ENCODE results near the gene STX19. TPM values are rescaled to one million over a fixed set of nuclear protein-coding genes. Genes with fewer than 3 reads are reported as not detected.
A peak's percentile ranks its signal among the peaks of the same experiment; 100 is the strongest.

Gene STX19
- total RNA-seq, 1 experiment from 2014 or later: not detected

DNA sequence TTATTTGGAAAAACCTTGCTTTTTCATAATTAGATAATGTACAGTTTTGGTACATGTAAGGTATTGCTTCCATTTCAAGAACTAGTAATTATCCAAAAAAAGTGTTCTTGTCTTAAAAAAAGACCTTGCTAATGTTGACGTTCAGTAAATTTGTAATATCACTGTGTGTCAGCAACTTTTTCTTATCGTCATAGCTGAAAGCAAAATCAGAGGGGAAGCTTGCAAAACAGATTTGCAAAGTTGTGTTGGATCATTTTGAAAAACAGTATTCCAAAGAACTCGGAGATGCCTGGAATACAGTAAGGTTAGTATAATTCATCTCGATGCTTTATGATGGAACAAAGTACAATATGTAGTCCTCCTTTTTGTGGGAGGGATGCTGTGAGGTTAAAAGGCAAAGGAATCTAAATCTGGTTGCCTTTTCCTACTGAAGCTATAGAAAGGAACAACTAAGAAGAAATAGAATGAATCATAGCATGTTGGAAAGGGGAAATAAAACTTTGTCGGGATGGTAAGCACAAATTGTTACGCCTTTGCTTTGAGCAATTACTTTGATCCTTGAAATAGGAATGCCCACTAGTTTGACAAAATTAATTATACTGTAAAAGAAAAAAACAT, 36.0 kb upstream of the STX19 start:
- H3K27ac Mint-ChIP-seq: no peak overlapping the region

More for the DNA sequence above, 36.0 kb upstream of the STX19 start:
- no peak overlapping the region for H3K4me2 ChIP-seq (ENCODE audit: insufficient read depth, insufficient read length, low read length)
- H3K56ac ChIP-seq (ENCODE audit: insufficient read length, low read depth, low read length): no peak overlapping the region
- H3K9ac ChIP-seq (ENCODE audit: extremely low read depth, insufficient read length, low read length): no peak overlapping the region
- H3K79me1 ChIP-seq (ENCODE audit: insufficient read depth, low read depth, low read length, poor library complexity, severe bottlenecking): peaks cover 4% of the 10 kb centered on the region
- no peaks in the 10 kb centered on the region; the same call in none of the 2 replicates for H3K4me1 ChIP-seq (ENCODE audit: insufficient read depth, low read length)
- H3K4ac ChIP-seq (ENCODE audit: low read depth, low read length): no peak overlapping the region
- Mint-ChIP-seq H3K4me3 (peak overlapping the region; percentile 96 to 98), H3K36me3 (ENCODE audit: insufficient read depth in 1 of 3, low read depth in 3 of 3) (peaks cover 8 to 15% (median 9%) of the 10 kb centered on the region in 3 experiments; a peak in 6 of 7 replicates), H3K4me1 (peaks cover 5 to 8% of the 10 kb centered on the region in 2 experiments), H3K9me3 (peaks cover 0 to 2% of the 10 kb centered on the region in 2 experiments; a peak in 1 of 5 replicates), H3K27me3 (ENCODE audit: low read depth) (no peaks in the 10 kb centered on the region)
- H2BK20ac ChIP-seq (ENCODE audit: low read depth, low read length, poor library complexity, severe bottlenecking): no peak overlapping the region
- H3K14ac ChIP-seq (ENCODE audit: insufficient read depth, low read length): no peak overlapping the region
- no peak overlapping the region for H2BK15ac ChIP-seq (ENCODE audit: low read depth, low read length)
- no peaks in the 10 kb centered on the region for H3K27me3 ChIP-seq (ENCODE audit: insufficient read depth, low read length)
- H4K8ac ChIP-seq (replicated peaks; ENCODE audit: insufficient read length, low read depth, low read length): no peak overlapping the region
- H4K20me1 ChIP-seq (ENCODE audit: control insufficient read depth, insufficient read depth, insufficient read length): no peaks in the 10 kb centered on the region
- H3K27ac ChIP-seq (ENCODE audit: insufficient read length, low read depth, low read length): no peak overlapping the region
- no peak overlapping the region for H4K5ac ChIP-seq (ENCODE audit: insufficient read length, low read depth, low read length)
- DNase-seq: no peak
- H2BK5ac ChIP-seq (ENCODE audit: insufficient read length, low read length): no peak overlapping the region
- H2BK120ac ChIP-seq (ENCODE audit: low read depth, low read length, poor library complexity, severe bottlenecking): no peak overlapping the region
- H3K23me2 ChIP-seq (ENCODE audit: insufficient read length, low read depth, low read length, poor library complexity, severe bottlenecking): peaks cover 8% of the 10 kb centered on the region
- no CpG with 5 or more reads among the region's 6 CpGs for WGBS (ENCODE audit: extremely low coverage, insufficient read length, low lambda C conversion rate)
- H3K23ac ChIP-seq (ENCODE audit: insufficient read length, low read depth, low read length): no peak overlapping the region
- no peaks in the 10 kb centered on the region for H3K9me3 ChIP-seq (ENCODE audit: control insufficient read depth, low read depth, low read length)
- no peaks in the 10 kb centered on the region; the same call in 1 of the 2 replicates for H3K79me2 ChIP-seq (ENCODE audit: insufficient read depth, low read length)
- no peak overlapping the region for H3K18ac ChIP-seq (ENCODE audit: insufficient read length, low read depth, low read length)
- H2BK12ac ChIP-seq (ENCODE audit: insufficient read length, low read depth, low read length): no peak overlapping the region
- H3T11ph ChIP-seq (ENCODE audit: low read length): no peak overlapping the region
- TF ChIP-seq, protein P1, sequence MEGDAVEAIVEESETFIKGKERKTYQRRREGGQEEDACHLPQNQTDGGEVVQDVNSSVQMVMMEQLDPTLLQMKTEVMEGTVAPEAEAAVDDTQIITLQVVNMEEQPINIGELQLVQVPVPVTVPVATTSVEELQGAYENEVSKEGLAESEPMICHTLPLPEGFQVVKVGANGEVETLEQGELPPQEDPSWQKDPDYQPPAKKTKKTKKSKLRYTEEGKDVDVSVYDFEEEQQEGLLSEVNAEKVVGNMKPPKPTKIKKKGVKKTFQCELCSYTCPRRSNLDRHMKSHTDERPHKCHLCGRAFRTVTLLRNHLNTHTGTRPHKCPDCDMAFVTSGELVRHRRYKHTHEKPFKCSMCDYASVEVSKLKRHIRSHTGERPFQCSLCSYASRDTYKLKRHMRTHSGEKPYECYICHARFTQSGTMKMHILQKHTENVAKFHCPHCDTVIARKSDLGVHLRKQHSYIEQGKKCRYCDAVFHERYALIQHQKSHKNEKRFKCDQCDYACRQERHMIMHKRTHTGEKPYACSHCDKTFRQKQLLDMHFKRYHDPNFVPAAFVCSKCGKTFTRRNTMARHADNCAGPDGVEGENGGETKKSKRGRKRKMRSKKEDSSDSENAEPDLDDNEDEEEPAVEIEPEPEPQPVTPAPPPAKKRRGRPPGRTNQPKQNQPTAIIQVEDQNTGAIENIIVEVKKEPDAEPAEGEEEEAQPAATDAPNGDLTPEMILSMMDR (conservative IDR thresholded peaks at IDR 0.05): no peak
- no peak overlapping the region for H2AFZ ChIP-seq (ENCODE audit: low read length)
- H4K91ac ChIP-seq (ENCODE audit: insufficient read length, low read depth, low read length): no peak overlapping the region
- H2AK5ac ChIP-seq (ENCODE audit: insufficient read length, low read length): no peak overlapping the region
